ENCODE data around the gene LRCH2. TPM values are rescaled to one million over a fixed set of nuclear protein-coding genes. Genes with fewer than 3 reads are reported as not detected.

The LRCH2 gene
- total RNA-seq, 4 donors from 2014 or later, result 3.3 to 7.1 (median 5.7) TPM

DNA sequence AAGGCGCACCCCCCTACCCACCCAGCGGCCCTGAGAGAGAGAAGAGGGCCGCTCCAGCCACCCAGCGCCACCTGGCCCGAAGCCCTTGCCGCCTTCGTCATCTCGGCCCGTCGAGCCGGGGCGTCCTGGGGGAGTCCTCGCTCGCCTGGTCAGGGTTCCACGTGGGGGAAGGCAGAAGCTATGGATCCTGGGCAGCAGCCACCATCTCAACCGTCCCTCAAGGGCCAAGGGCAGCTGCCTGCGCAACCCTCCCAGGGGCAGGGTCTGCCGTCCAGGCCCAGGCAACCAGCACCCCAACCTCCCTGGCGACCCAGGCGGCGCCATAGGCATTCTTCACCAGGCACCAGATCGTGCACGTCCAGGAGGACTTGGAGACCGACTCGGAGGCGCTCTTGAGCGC lies 165.0 kb downstream of the LRCH2 start:
- no peak overlapping the region for H3K27ac ChIP-seq
- no peaks in the 10 kb centered on the region for H3K9me3 ChIP-seq
- peaks cover 0 to 12% of the 10 kb centered on the region in 2 donors for H3K27me3 ChIP-seq
- WGBS, 2 donors, result 77 to 98% methylated on average over 6 to 24 of the region's 27 CpGs
- no peak for DNase-seq (ENCODE audit: low spot score in 2 of 2)
- H3K36me3 ChIP-seq, result no peaks in the 10 kb centered on the region
- H3K4me3 ChIP-seq, result no peak overlapping the region
- peaks cover 0 to 3% (median 0%) of the 10 kb centered on the region in 4 donors for H3K4me1 ChIP-seq
- no peak for TF ChIP-seq POLR2A (IDR thresholded peaks at IDR 0.05)
- TF ChIP-seq, protein P1, sequence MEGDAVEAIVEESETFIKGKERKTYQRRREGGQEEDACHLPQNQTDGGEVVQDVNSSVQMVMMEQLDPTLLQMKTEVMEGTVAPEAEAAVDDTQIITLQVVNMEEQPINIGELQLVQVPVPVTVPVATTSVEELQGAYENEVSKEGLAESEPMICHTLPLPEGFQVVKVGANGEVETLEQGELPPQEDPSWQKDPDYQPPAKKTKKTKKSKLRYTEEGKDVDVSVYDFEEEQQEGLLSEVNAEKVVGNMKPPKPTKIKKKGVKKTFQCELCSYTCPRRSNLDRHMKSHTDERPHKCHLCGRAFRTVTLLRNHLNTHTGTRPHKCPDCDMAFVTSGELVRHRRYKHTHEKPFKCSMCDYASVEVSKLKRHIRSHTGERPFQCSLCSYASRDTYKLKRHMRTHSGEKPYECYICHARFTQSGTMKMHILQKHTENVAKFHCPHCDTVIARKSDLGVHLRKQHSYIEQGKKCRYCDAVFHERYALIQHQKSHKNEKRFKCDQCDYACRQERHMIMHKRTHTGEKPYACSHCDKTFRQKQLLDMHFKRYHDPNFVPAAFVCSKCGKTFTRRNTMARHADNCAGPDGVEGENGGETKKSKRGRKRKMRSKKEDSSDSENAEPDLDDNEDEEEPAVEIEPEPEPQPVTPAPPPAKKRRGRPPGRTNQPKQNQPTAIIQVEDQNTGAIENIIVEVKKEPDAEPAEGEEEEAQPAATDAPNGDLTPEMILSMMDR (IDR thresholded peaks at IDR 0.05), result no peak
- no peak for TF ChIP-seq EP300 (IDR thresholded peaks at IDR 0.05)

DNA sequence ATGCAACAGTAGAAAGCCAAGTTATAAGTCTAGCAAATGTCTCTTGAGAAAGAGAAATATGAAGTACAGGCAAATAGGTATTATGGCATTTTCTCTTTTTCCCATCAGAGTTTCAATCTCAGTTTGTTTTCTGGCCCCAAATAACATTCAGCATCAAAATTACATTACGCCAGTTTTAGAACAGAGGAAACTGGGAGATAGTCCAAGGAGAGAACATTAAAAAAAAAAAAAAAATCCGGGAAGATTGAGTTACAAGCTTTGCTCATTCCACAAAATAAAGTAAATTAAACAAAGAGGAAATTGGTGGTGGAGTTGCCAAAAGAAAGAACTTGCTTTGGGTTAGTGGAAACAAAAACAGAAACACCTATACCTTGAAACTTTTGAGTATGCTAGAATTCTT lies 166.1 kb downstream of the LRCH2 start:
- WGBS, 2 donors, result 22 to 43% methylated on average over 2 of the region's 2 CpGs
- H3K36me3 ChIP-seq, result no peaks in the 10 kb centered on the region
- TF ChIP-seq POLR2A (IDR thresholded peaks at IDR 0.05) (no peak), EP300 (IDR thresholded peaks at IDR 0.05) (no peak)
- TF ChIP-seq, protein P1 (IDR thresholded peaks at IDR 0.05), result no peak
- H3K27ac ChIP-seq, result no peak overlapping the region
- H3K4me3 ChIP-seq, result no peak overlapping the region
- H3K27me3 ChIP-seq, result peaks cover 0 to 12% of the 10 kb centered on the region in 2 donors
- H3K4me1 ChIP-seq, result peaks cover 0 to 3% (median 0%) of the 10 kb centered on the region in 4 donors
- no peaks in the 10 kb centered on the region for H3K9me3 ChIP-seq
- DNase-seq (ENCODE audit: low spot score in 2 of 2), result no peak

DNA sequence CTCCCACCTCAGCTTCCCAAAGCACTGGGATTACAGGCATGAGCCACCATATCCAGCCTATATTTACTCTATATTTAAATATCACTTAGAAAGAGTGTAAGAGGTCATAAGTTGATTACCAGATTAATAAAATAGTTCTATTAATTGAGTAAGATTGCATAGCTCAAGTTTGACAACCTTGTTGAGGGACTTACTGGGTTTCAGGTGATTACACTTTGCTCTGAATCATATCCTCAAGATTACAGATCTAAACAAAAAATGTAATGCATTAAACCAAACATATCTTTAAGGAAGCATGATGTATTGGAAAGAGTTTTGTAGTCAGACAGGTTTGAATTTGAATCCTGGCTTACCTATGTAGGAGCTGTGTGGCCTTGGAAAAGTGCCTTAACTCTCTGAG lies 168.6 kb downstream of the LRCH2 start:
- H3K4me3 ChIP-seq, result no peak overlapping the region
- no peak overlapping the region for H3K27ac ChIP-seq
- no peak for DNase-seq (ENCODE audit: low spot score in 2 of 2)
- no peaks in the 10 kb centered on the region for H3K9me3 ChIP-seq
- TF ChIP-seq POLR2A (IDR thresholded peaks at IDR 0.05) (no peak), EP300 (IDR thresholded peaks at IDR 0.05) (no peak)
- TF ChIP-seq, protein P1 (IDR thresholded peaks at IDR 0.05), result no peak
- peaks cover 0 to 12% of the 10 kb centered on the region in 2 donors for H3K27me3 ChIP-seq
- no peaks in the 10 kb centered on the region for H3K36me3 ChIP-seq
- peaks cover 0 to 3% (median 0%) of the 10 kb centered on the region in 4 donors for H3K4me1 ChIP-seq

Small RNAs within 50 kb of the gene (small RNA-seq; reads per million reads assigned to genes)
- not detected for gene RF00019
- gene SNORA35B, result 60.4 reads per million, percentile 95 among the genes with 10 or more reads in this experiment

Other genes starting within 250 kb of the LRCH2 start
- gene IL13RA2, start 216.5 kb downstream of the LRCH2 start, total RNA-seq, result 1 to 10 TPM in 1 of 4 donors, not detected in 3; 3.5 TPM
- gene RBMXL3, start 44.7 kb downstream of the LRCH2 start, total RNA-seq, result not detected
- not detected for gene LUZP4, start 55.6 kb upstream of the LRCH2 start, total RNA-seq

Data from tibial nerve (tissue), 4 donors.